GM18873 (cell line): ENCODE data around the gene KCNK3.

Experiments used
- ATAC-seq: cut with Tn5 transposase; IDR thresholded peaks from one replicate; pipeline ENCODE4 v1.9.1; 2021; ENCODE audit warnings: mild to moderate bottlenecking, moderate library complexity, moderate number of reproducible peaks; ENCODE audit not compliant: unreplicated experiment, low FRiP score

KCNK3 gene

DNA sequence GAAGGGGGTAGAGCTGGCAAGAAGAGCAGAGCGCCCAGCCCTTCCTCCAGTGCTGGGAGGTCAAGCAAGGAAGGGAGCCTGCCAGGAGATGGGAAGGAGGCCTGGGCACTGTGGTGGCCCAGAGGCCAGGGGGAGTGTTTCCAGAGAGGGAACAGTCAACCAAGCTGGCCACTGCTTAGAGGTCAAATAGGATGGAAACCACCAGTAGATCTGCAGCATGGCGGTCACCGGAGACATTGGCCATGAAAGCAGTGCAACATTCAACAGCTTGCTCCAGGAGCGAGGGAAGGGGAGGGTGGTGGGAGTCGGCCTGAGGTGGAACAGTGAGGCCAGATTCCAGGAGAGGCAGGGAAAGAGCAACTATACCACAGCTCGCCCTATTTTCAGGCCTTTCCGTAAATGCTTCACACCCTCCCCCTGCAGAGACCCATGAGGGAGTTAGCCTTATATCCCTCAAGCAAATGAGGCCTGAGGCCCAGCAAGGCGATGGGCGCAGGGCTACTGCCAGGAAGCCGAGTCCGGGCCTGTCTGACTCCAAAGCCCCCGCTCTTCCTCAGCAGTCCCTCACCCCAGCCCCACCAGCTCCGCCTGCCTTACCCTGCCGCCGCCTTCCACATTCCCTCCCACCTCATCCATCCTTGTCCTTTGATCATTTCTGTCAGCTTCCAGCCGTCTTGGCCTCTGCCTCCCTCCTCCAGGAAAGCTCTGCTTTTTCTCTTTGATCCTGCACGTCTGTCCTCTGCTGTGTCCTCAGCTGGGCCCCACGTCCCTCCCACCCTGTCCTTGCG, 17.0 kb downstream of the KCNK3 start:
- no peak for ATAC-seq

DNA sequence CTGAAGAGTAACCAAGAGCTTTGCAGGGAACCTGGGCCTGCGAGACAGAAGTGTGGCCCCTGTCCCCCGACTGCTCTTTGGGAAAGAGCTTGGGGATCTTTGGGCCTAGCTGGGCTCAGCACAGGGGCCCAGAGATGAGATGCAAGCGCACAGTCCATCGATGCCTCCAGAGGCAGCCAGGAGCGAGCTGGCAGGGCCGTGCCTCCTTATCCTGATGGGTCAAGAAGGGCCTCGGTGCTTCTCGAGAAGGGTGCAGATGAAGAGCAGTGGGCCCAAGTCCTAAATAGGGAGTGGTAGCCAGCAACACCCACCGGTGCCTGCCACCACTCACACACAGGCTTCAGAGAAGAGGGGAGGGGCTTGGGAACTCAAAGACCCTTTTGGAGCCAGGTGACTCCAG, 17.6 kb downstream of the KCNK3 start:
- ATAC-seq = no peak

DNA sequence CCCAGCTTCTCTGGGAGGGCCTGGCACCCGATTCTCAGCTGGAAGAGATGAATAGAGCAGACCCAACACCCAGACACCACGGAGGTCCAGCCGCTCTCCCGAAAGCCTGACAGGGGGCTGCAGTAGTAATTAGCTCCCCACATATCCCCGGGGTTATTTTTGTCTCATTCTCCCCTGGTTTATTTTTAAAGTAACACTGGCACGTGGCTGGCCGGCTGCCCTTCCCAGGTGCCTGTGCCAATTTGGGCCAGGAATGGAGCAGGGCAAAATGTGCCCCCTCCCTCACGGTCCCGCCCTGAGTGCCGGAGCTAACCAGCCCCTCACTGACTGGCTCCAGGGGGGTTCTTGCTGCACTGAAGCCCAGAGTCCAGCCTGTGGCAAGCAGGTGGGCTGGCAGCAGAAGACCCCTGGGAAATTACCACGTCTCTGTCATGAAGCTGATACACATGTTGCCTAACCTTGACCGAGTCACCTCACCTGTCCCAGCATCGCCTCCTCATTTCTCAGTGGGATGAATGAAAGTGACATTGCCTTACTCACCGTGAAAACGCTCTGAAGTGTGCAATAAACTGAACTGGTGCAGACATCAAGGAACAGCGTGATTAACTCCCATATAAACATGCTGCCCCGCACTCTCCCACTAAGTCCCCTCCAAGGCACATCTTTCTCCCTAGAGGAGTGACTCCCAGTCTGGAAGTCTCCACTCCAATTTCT, 18.4 kb downstream of the KCNK3 start:
- no peak for ATAC-seq

DNA sequence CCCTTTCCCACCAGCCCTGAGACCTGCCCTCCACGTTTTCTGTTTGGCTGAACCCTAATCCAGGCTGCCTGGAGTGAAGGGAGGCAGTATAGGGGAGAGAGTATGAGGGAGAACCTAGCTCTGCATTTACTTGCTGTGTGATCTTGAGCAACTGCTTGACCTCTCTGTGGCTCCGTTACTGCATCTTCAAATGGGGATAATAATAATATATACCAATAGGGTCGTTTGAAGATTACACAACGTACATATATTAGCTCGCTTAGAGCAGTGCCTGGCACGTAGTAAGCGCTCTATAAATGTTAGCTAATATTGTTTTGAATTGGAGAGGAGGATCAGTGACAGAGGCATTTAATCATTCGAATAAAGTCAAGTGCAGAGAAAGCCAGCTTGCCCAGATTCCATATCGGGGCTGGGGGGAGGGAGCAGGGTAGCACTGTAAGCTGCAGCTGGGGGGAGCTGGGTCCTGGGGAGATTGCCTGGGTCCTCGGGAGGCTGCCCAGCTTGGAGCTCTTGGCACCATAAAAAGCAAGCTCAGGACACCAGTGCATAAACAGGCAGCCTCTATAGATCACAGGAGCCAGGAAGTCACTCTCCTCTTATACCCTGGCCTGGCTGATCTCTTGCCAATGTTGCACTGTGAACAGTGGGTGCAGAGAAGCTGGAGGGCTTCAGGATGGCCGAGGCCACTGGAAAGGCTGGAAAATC, 19.1 kb downstream of the KCNK3 start:
- no peak for ATAC-seq

DNA sequence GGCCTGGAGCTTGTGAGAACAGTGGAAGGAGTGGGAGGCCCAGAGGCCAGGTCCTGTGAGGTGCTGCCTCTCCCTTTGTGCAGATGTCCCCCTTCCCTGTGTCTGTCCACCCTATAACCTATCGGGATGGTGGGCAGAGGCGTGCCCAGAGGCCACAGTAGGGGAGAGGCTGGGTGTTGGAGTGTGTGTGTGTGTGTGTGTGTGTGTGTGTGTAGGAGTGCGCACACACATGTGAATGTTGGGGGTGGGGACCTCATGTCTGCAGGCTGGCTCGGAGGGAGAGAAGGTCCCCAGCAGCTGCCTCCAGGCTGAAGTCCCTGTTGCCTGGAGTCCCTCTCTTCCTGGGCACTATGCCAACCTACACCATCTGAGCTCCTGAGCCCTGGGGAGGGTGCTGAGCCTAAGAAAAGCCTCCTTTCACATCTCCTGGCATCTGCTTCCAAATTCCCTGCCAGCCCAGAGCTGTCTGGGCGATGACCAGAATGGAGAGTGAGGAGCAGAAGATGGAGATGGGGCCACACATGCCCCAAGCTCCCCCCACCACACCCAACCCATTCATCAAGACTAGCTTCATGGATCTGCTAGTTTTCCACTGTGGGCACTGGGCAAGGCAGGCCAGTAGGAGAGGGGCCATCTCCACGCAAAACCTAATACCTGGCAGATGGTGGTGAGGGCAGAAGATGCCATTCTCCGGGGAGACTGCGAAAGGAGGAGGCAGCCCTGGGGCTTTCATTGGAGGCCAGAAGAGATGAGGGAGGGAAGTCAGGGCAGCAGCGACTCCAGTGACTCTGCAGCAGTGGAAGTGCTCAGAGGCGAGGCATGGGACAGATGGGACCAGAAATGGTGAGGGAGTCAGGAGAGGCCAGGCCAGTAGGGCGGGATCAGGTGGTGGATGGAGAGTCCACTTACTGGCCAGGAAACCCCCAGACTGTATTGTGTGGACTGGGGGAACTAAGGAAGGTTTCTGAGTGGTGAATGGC, 20.3 kb downstream of the KCNK3 start:
- no peak for ATAC-seq

DNA sequence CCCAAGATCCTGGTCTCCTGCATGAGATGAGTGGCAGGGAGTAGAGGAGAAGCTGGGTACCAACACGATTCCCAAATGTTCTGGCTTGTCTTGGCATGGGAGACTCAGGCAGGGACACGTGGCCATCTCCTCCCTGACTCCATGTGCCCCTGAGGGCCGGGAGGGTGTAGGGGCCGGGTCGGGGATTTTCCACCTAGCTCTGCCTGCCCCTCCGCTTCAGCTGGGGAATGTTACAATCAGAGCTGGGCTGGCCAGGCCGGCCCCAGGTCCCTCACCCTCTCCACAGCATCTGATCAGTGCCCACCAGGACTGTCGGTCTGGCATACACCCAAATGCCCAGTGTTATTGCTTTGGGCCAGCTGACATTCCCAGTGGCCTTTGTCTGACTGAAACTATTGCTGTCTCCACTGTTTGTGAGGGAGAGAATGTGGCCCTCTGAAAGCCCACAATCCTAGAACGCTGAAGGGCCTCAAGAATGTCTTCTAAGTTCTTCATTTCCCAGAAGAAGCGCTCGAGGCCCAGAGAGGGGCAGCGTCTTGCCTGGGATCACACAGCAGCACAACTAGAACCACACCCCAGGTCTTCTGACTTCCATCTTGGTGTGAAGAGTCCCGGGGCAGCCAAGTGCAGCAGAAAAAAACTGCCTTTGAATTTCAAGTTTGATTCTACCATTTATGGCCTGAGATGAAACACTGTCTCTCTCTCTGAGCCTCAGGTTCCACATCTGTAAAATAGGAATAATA, 23.2 kb downstream of the KCNK3 start:
- ATAC-seq = no peak

DNA sequence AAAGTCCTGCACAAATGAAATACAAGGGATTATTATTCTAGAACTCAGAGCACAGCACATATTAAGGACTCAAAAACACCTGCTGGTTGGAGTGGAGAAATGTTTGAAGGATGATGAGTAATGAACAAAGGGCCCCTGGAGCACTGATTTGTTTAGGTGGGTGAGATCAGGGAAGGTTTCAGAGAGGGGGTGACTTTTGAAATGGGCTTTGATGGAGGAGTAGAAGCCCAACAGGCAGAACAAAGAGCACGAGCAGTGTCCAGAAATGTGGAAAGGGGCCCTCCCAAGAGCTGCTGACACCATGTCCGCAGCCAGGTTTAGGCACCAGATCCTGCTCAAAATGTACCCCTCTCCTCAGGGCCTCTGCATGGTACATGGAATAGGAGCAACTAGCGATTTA, 23.8 kb downstream of the KCNK3 start:
- no peak for ATAC-seq

DNA sequence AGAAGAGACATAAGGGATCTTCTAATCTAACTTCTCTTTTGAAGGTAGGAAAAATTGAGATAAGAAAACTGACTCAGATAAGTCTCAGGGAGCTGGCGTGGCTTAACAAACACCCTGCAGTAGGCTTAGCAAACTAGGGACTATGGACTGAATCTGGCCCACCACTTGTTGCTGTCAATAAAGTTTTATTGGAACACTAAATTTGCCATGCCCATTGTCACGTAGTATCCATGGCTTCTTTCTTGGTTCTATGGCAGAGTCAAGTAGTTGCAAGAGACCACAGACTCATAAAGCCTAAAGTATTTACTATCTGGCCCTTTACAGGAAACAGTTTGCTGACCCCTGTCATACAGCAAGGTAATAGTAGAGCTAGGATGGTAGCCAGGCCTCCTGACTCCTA, 24.2 kb downstream of the KCNK3 start:
- no peak for ATAC-seq

DNA sequence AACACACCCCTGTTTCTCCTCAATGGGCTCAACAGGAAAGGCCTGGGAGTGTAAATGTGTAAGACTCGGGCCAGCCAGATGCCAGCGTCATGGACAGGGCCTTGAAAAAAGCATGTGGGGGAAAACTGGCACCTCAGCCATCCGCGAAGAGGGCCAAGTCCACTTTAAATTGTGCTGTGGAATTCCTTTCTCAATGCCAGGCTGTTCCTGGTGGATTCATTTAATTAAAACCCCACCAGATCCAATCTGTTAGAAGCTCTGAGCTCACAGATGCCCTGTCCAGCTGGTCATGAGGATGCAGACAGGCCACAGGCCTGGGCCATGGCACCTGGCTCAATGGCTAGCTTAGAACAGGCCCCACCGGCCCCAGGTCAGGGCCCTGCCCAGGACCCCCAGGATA, 24.8 kb downstream of the KCNK3 start:
- ATAC-seq = no peak

DNA sequence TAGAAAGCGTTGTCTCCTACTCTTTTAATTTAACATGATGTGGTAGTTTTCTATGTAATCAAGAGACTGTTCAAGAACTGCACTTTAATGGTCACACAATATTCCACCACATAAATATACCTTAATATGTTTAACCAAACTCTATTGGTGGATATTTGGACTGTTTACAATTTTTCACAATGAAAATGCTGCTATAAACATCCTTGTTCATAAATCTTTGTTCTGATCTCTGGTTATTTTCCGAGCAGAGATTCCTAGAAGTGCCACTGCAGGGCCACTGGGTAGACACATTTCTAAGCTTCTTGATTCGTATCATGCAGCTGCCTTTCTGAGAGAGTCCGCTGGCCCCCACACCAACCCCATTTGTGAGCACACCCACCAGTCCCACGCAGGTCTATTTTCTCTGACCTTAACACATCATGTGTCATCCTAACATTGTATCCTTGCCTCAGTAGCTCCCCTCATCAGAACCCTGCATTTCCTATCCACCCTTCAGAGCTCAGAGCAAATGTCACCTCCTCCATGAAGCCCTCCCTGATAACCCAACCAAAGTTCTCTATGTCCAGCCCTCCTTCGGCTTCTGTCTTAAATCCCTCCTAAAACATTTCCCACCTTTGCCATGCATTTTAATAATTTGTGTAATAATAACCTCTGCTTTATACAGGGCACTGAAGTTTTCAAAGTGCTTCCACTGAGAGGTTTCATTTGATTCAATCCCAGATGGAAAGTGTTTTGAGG, 26.6 kb downstream of the KCNK3 start:
- no peak for ATAC-seq

DNA sequence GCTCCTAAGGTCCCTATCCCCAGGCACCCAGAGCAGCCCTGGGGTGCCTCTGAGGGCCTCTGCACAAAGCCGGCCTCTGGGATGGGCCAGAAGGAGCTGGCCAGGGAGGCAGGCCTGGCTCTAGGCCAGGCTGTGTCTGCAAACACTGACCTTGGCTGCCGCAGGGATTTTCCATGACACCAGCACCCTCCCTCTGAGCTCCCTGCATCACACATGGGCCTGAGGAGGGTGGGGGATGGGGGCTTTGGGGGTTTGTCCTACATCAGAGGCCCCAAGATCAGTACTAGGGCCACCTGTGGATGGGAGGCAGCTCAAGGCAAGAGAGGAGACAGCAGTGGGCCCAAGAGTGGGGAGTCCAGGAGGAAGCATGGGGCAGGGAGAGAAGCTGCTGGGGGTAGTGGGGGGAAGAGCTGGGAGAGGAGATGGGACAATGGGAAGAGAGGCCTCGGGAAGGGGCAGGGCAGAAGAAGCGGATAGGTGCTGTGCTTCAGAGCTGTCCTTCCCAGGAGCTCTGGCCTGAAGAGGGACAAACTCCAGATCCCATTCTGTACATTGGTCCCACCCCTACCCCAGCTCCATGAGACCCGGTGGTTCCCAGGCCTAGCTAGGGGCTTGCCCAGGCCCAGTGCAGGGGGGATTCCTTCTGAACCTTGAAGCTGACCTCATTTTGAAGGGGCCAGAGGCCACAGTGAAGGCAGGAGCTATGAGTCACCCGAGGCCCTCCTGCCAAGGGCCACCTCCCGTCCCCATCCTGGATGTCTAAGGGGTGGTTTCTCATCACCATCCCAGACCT, 28.0 kb downstream of the KCNK3 start:
- ATAC-seq = no peak

DNA sequence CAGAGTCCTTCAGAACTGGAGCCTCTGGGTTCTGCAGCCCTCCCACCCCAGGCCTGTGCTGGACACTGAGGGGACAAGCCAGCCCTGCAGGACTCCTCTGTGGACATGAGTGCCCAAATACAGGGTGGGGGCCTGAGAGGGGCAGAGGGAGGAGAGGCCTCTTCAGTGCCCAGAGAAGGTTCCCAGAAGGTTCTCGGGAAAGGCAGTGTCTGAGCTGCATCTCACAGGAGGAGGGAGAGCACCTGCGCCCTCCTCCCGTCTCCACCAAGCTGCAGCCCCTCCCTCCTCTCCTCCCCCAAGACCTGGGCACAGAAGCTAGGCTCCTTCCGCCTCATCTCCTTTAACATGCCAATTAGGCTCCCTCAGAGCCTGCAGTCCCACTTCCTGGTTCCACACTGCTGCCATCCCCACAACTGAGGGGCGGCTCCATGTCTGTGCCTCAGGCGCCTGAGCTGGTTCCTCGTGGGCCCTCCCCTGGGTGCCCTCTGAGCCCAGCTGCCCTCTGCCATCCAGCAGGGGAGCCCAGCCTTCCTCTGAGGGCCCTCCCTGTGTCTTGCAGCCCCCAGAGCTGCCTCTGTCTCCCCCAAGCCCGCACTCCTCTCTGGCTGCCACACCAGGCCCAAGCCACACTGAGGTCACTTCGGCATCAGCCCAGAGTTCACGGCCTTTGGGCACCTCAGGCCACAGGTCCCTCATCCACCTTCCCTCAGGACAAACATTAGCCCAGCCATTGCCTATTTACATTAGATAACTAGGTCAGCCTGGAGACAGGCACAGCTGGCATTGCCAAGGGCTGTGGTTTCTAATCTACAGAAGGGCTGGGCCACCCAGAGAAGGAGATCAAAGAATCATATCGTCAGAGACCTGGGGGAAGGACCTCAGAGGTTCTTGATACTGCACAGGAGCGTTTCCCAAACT, 28.9 kb downstream of the KCNK3 start:
- no peak for ATAC-seq

DNA sequence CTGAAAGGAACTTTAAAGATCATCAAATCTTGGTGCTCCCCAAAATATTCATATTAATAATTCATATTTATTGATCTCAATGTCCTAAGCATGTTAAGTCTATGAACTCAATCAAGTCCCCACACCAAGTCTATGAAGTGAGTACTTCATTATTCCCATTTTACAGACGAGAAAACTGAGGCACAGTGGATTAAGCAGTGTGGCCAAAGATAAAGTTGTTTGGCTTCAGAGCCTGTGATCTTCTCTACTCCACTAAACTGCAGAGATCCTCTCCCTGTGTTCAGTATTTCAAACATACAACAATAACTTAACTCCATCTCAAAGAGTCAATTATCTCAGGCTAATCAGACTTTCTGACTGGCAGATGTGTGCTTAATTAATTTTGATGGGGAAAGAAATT, 29.8 kb downstream of the KCNK3 start:
- ATAC-seq = no peak

DNA sequence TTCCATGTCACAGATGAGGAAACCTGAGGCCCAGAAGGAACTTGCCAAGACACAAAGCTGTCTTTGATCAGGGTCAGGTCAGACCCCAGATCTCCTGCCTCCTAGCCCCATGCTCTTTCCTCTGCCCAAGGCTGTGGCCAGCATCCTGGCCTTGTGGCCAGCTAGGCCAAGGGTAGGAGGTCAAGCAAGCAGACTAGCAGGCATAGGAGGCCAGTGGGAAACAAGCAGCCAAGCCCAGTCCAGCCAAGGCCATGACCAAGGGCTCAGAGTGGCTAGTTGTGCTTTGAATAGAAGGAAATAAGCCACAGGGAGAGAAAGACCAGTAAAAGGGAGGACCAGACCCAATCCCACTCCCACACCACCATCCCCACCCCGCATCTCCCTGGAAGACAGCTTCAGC, 30.4 kb downstream of the KCNK3 start:
- no peak for ATAC-seq

DNA sequence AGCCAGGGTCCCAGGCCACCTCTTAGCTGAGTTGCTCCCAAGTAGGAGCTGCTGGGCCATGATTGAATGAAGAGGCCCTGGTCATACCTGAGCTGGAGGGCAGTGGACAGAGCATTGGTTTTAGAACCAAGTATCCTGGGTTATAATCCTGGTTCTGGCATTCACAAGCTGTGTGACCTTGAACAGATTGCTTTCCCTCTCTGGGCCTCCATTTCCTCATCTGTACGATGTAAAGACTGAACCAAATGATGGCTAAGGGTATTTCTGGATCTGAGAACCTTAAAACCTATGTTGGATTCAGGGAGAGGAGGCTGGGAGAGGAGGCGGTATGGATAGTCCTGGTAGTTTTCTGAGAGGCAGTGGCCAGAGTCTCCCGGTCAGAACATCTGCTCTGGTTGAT, 31.0 kb downstream of the KCNK3 start:
- no peak for ATAC-seq

DNA sequence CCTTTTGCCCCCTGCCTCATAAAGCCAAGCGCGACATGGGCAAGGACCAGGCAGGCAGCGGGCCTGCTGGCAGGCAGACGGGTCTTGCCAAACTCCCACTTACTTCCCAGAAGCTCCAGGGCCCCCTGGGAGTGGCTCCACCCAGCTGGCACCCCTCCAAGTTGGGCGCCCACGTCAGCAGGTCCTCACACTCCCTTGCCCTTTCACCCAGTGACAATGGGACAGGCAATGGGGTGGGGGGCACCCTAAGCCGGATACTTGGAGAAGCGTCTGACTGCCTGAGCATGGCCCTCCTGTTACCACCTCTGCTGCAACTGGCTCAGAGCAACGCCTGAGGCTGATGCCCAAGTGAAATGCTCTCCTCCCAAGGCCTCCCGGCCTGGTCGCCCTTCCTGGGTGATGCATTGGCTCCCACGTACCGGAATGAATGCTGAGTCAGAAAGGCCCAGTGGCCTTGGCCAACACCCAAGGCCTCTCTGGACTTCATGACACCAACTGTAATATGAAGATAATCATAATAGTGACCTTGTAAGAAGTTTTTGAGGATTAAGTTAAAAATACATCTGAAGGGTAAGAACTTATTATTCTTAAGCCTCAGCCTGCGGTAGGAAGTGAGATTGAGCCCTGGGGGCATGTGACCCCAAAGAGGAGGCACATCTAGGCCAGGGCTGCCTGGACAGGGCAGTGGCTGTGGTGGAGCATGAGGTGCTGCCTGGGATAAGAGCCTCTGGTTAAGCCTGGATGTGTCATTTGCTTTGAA, 31.6 kb downstream of the KCNK3 start:
- no peak for ATAC-seq
